SK-N-MC (cell line): ENCODE measurements around the gene STARD10.

Experiments
- EZH2 ChIP-seq: fragments of 200-600 bp; sonication (generic); IDR thresholded peaks from one replicate; pipeline ENCODE4 v1.6.1; 2017; ENCODE audit warnings: antibody characterized with exemption
- POLR2AphosphoS5 ChIP-seq: IDR thresholded peaks from 2 replicates; pipeline ENCODE4 v1.6.1; 2012; ENCODE audit warnings: mild to moderate bottlenecking, low read depth, low read length, borderline replicate concordance

GRCh38 chr11:72833083-72833733, 39.4 kb upstream of the STARD10 start:
- TF ChIP-seq EZH2: no peak
- no peak for TF ChIP-seq POLR2AphosphoS5
